Liver (tissue), 9 donors: ENCODE measurements around the gene LPP. TPM values are rescaled to one million over a fixed set of nuclear protein-coding genes. Genes with fewer than 3 reads are reported as not detected.

Experiments used
- DNase-seq: peaks from one replicate; pipeline ENCODE4 v3.0.0-alpha.2; 2017; ENCODE audit warnings: low spot score
- H3K27ac ChIP-seq, 2 donors: one replicate each; pipeline ENCODE4 v1.7.0; 2013; ENCODE audit warnings: inconsistent platforms in 2 of 2, low read length in 2 of 2, control low read depth in 1 of 2, low read depth in 1 of 2, mild to moderate bottlenecking in 1 of 2
- H3K27me3 ChIP-seq, 4 donors: one replicate each; pipeline versions ENCODE4 v1.6.1 to v1.7.0; 2013; ENCODE audit warnings: low read length in 3 of 4, inconsistent platforms in 1 of 4, mild to moderate bottlenecking in 1 of 4, moderate library complexity in 1 of 4; ENCODE audit not compliant: control insufficient read depth in 4 of 4, insufficient read depth in 4 of 4
- H3K36me3 ChIP-seq, 4 donors: one replicate each; pipeline versions ENCODE4 v1.6.1 to v1.7.0; 2013; ENCODE audit warnings: low read length in 3 of 4, mild to moderate bottlenecking in 3 of 4, low read depth in 1 of 4, moderate library complexity in 1 of 4; ENCODE audit not compliant: control insufficient read depth in 4 of 4, insufficient read depth in 3 of 4
- H3K4me1 ChIP-seq, 4 donors: one replicate each; pipeline versions ENCODE4 v1.6.1 to v1.7.0; 2013; ENCODE audit warnings: low read length in 3 of 4, mild to moderate bottlenecking in 3 of 4, moderate library complexity in 1 of 4; ENCODE audit not compliant: control insufficient read depth in 4 of 4, insufficient read depth in 4 of 4
- H3K4me3 ChIP-seq, 3 donors: one replicate each; pipeline versions ENCODE4 v1.6.1 to v1.7.0; 2013; ENCODE audit warnings: low read length in 3 of 3, control low read depth in 1 of 3, low read depth in 1 of 3, mild to moderate bottlenecking in 1 of 3
- H3K9ac ChIP-seq, 2 donors: one replicate each; pipeline ENCODE4 v1.7.0; 2013; ENCODE audit warnings: low read length in 2 of 2, mild to moderate bottlenecking in 2 of 2, moderate library complexity in 2 of 2, control low read depth in 1 of 2, low read depth in 1 of 2
- H3K9me3 ChIP-seq, 4 donors: one replicate each; pipeline versions ENCODE4 v1.6.1 to v1.7.0; 2013; ENCODE audit warnings: low read length in 3 of 4; ENCODE audit not compliant: control insufficient read depth in 4 of 4
- ATF3 ChIP-seq: IDR thresholded peaks from 2 replicates; pipeline ENCODE4 v1.6.1; 2016; ENCODE audit warnings: antibody characterized with exemption
- CTCF ChIP-seq: fragments of 150-350 bp; IDR thresholded peaks from 2 replicates; pipeline ENCODE4 v1.5.1; 2017; ENCODE audit warnings: improper control_type of control experiment, low read depth, low read length; ENCODE audit not compliant: missing input control
- FOXA1 ChIP-seq: IDR thresholded peaks from 2 replicates; pipeline ENCODE4 v1.6.1; 2016; ENCODE audit warnings: antibody characterized with exemption
- FOXA2 ChIP-seq: IDR thresholded peaks from 2 replicates; pipeline ENCODE4 v1.6.1; 2016; ENCODE audit warnings: antibody characterized with exemption
- GABPA ChIP-seq, 2 donors: IDR thresholded peaks in 1 of 2; conservative IDR thresholded peaks in 1 of 2; 2 replicates each; pipeline ENCODE4 v1.6.1; 2016; ENCODE audit warnings: antibody characterized with exemption in 2 of 2, mild to moderate bottlenecking in 1 of 2, moderate library complexity in 1 of 2
- HNF4A ChIP-seq, 2 donors: conservative IDR thresholded peaks; 2 replicates each; pipeline ENCODE4 v1.6.1; 2016; ENCODE audit warnings: antibody characterized with exemption in 2 of 2, mild to moderate bottlenecking in 2 of 2
- HNF4G ChIP-seq: IDR thresholded peaks from 2 replicates; pipeline ENCODE4 v1.6.1; 2016; ENCODE audit warnings: antibody characterized with exemption
- JUND ChIP-seq, 2 donors: IDR thresholded peaks; 2 replicates each; pipeline ENCODE4 v1.6.1; 2016; ENCODE audit warnings: antibody characterized with exemption in 2 of 2
- NR2F2 ChIP-seq: IDR thresholded peaks from 2 replicates; pipeline ENCODE4 v1.6.1; 2016; ENCODE audit warnings: antibody characterized with exemption
- RAD21 ChIP-seq, 2 donors: IDR thresholded peaks; 2 replicates each; pipeline ENCODE4 v1.6.1; 2016; ENCODE audit warnings: antibody characterized with exemption in 2 of 2, mild to moderate bottlenecking in 2 of 2
- RXRA ChIP-seq, 2 donors: IDR thresholded peaks; 2 replicates each; pipeline ENCODE4 v1.6.1; 2017 to 2018; ENCODE audit warnings: antibody characterized with exemption in 2 of 2, mild to moderate bottlenecking in 1 of 2
- TAF1 ChIP-seq: conservative IDR thresholded peaks from 2 replicates; pipeline ENCODE4 v1.6.1; 2016; ENCODE audit warnings: antibody characterized with exemption, mild to moderate bottlenecking
- YY1 ChIP-seq: IDR thresholded peaks from 2 replicates; pipeline ENCODE4 v1.6.1; 2016; ENCODE audit warnings: antibody characterized with exemption, mild to moderate bottlenecking
- ZBTB33 ChIP-seq: IDR thresholded peaks from 2 replicates; pipeline ENCODE4 v1.6.1; 2016; ENCODE audit warnings: antibody characterized with exemption
- WGBS: extraction: QIAGEN DNeasy Blood & Tissue Kit; methylation state at CpG from one replicate; pipeline ENCODE4 v1.1.7; 2013; 5-methylcytosine and 5-hydroxymethylcytosine counted together
- polyA plus RNA-seq, 2 donors: library from polyadenylated mRNA; stranded (reverse) in 1 of 2; unstranded in 1 of 2; fragments of 200-250 nt in 1 of 2; fragments of >200 nt in 1 of 2; fragmentation: Nextera tagmentation in 1 of 2; extraction: Ambion mirVana in 1 of 2; gene quantifications; one replicate each; pipeline versions ENCODE4 v1.2.1 to v1.2.3, GENCODE V29; 2013 to 2015
- total RNA-seq, 2 donors: library from RNA; depleted of rRNA; stranded (reverse); fragments of >200 nt; gene quantifications; one replicate each; pipeline ENCODE4 v1.2.3, GENCODE V29; 2014
- TF ChIP-seq, protein P1 (sequence below): IDR thresholded peaks from 2 replicates; pipeline ENCODE4 v1.6.1; 2016; ENCODE audit warnings: antibody characterized with exemption, mild to moderate bottlenecking
- donor health status: healthy.
- donor health status: healthy.
- donor health status: healthy.
- donor health status: healthy.
- donor health status: healthy.

Gene LPP
- total and polyA plus RNA-seq, 4 donors, result 3.3 to 53.7 (median 28.2) TPM

DNA sequence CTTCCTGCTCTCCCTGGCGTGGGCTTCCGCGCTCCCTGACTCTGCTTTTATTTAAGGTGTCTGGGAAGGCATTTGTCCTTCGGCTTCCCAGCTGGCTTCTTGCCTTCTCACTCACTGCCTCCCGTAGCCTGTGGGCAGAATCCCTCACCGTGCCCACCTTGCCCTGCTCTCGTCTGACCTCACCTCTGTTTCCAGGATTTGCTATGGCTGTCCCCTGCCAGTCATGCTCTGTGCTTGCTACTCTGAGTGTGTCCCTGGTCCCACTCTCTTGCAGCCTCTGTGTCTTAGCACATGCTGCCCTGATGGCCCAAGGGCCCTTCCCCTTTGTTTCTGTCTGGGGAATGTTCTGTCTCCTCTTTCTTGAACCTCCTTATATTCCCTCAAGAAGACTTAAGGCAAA is 26.2 kb downstream of the LPP start:
- Histone ChIP-seq H3K27me3 (no peaks in the 10 kb centered on the region), H3K36me3 (peaks cover 0 to 3% (median 2%) of the 10 kb centered on the region in 4 donors), H3K4me1 (peaks cover 5 to 28% (median 22%) of the 10 kb centered on the region in 4 donors), H3K9me3 (no peaks in the 10 kb centered on the region), H3K9ac (no peak overlapping the region), H3K27ac (no peak overlapping the region), H3K4me3 (no peak overlapping the region)
- TF ChIP-seq ZBTB33, result no peak
- no peak for TF ChIP-seq YY1
- no peak for TF ChIP-seq RAD21 (IDR thresholded peaks at IDR 0.05)
- no peak for TF ChIP-seq RXRA (IDR thresholded peaks at IDR 0.05)
- DNase-seq, result no peak
- WGBS, result 97% methylated on average over 7 of the region's 7 CpGs

DNA sequence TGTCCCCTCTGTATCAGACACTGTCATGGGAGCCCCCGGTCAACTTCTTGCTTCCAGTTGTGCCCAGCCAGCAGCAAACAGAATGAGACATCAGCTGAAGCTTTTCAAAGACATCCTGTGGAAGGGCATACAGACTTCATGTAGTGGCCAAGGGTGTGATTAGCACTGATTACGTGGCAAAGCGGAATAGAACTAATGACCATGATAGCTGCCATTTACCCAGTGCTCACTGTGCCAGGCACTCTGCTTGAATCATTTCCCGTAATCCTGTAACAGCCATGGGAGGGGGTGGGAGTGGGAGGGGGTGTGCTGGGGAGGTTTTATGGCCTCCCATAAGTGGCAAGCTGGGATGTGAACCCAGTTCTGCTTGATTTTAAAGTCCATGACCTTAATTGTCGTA is 29.5 kb downstream of the LPP start:
- TF ChIP-seq TAF1 (no peak), HNF4A (conservative IDR thresholded peaks at IDR 0.05) (no peak), CTCF (no peak), FOXA1 (no peak), YY1 (no peak), JUND (IDR thresholded peaks at IDR 0.05) (no peak), HNF4G (no peak)
- Histone ChIP-seq H3K4me1 (peaks cover 4 to 26% (median 21%) of the 10 kb centered on the region in 4 donors), H3K36me3 (peaks cover 0 to 3% (median under 1%) of the 10 kb centered on the region in 4 donors), H3K9me3 (no peaks in the 10 kb centered on the region), H3K9ac (no peak overlapping the region), H3K27me3 (no peaks in the 10 kb centered on the region), H3K27ac (no peak overlapping the region), H3K4me3 (no peak overlapping the region)
- WGBS, result 96% methylated on average over 5 of the region's 5 CpGs
- DNase-seq, result no peak

GRCh38 chr3:188184160-188184559 is 30.2 kb downstream of the LPP start:
- 89% methylated on average over 3 of the region's 3 CpGs for WGBS
- Histone ChIP-seq H3K27ac (no peak overlapping the region), H3K4me3 (no peak overlapping the region), H3K36me3 (peaks cover 0 to 4% (median 0%) of the 10 kb centered on the region in 4 donors), H3K9ac (no peak overlapping the region), H3K4me1 (peaks cover 4 to 28% (median 20%) of the 10 kb centered on the region in 4 donors), H3K9me3 (no peaks in the 10 kb centered on the region), H3K27me3 (no peaks in the 10 kb centered on the region)
- TF ChIP-seq FOXA2 (no peak), HNF4A (conservative IDR thresholded peaks at IDR 0.05) (no peak), YY1 (no peak), RXRA (IDR thresholded peaks at IDR 0.05) (no peak), ATF3 (no peak), CTCF (no peak), GABPA (IDR thresholded peaks at IDR 0.05 in 1 of 2, conservative IDR thresholded peaks at IDR 0.05 in 1 of 2) (no peak), NR2F2 (no peak)
- TF ChIP-seq, protein P1, sequence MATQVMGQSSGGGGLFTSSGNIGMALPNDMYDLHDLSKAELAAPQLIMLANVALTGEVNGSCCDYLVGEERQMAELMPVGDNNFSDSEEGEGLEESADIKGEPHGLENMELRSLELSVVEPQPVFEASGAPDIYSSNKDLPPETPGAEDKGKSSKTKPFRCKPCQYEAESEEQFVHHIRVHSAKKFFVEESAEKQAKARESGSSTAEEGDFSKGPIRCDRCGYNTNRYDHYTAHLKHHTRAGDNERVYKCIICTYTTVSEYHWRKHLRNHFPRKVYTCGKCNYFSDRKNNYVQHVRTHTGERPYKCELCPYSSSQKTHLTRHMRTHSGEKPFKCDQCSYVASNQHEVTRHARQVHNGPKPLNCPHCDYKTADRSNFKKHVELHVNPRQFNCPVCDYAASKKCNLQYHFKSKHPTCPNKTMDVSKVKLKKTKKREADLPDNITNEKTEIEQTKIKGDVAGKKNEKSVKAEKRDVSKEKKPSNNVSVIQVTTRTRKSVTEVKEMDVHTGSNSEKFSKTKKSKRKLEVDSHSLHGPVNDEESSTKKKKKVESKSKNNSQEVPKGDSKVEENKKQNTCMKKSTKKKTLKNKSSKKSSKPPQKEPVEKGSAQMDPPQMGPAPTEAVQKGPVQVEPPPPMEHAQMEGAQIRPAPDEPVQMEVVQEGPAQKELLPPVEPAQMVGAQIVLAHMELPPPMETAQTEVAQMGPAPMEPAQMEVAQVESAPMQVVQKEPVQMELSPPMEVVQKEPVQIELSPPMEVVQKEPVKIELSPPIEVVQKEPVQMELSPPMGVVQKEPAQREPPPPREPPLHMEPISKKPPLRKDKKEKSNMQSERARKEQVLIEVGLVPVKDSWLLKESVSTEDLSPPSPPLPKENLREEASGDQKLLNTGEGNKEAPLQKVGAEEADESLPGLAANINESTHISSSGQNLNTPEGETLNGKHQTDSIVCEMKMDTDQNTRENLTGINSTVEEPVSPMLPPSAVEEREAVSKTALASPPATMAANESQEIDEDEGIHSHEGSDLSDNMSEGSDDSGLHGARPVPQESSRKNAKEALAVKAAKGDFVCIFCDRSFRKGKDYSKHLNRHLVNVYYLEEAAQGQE, result no peak
- no peak for DNase-seq
